T-helper 1 cell treated with Interleukin-12 subunit alpha and Interleukin-12 subunit beta and Interleukin-4 antibody, amounts not matched to agents 30 μg/mL and 1 μg/mL, for 36 hours (primary cell): ENCODE measurements around the gene ZNF787.

Source experiments
- H3K27ac Mint-ChIP-seq: one replicate; pipeline ENCODE4 v1.8.0; 2021; ENCODE audit warnings: mild to moderate bottlenecking, mixed read lengths
- H3K27me3 Mint-ChIP-seq: one replicate; pipeline ENCODE4 v1.8.0; 2021; ENCODE audit warnings: low read depth, mixed read lengths
- H3K36me3 Mint-ChIP-seq: one replicate; pipeline ENCODE4 v1.8.0; 2021; ENCODE audit warnings: low read depth, mixed read lengths
- H3K4me1 Mint-ChIP-seq: one replicate; pipeline ENCODE4 v1.8.0; 2021; ENCODE audit warnings: low read depth, mixed read lengths
- H3K4me3 Mint-ChIP-seq: one replicate; pipeline ENCODE4 v1.8.0; 2021; ENCODE audit warnings: mild to moderate bottlenecking, moderate library complexity, mixed read lengths
- H3K9me3 Mint-ChIP-seq: one replicate; pipeline ENCODE4 v1.8.0; 2021; ENCODE audit warnings: mixed read lengths

The ZNF787 gene

GRCh38 chr19:56138069-56138468 is 17.0 kb upstream of the ZNF787 start:
- no peaks in the 10 kb centered on the region for H3K27me3 Mint-ChIP-seq
- no peak overlapping the region for H3K27ac Mint-ChIP-seq
- H3K9me3 Mint-ChIP-seq: no peaks in the 10 kb centered on the region
- peak overlapping the region; percentile 54 for H3K4me3 Mint-ChIP-seq
- no peaks in the 10 kb centered on the region for H3K36me3 Mint-ChIP-seq
- H3K4me1 Mint-ChIP-seq: peaks cover 21% of the 10 kb centered on the region

GRCh38 chr19:56137405-56137804 is 16.3 kb upstream of the ZNF787 start:
- no peaks in the 10 kb centered on the region for H3K9me3 Mint-ChIP-seq
- no peaks in the 10 kb centered on the region for H3K27me3 Mint-ChIP-seq
- H3K4me1 Mint-ChIP-seq: peaks cover 16% of the 10 kb centered on the region
- no peak overlapping the region for H3K4me3 Mint-ChIP-seq
- H3K36me3 Mint-ChIP-seq: no peaks in the 10 kb centered on the region
- no peak overlapping the region for H3K27ac Mint-ChIP-seq

DNA sequence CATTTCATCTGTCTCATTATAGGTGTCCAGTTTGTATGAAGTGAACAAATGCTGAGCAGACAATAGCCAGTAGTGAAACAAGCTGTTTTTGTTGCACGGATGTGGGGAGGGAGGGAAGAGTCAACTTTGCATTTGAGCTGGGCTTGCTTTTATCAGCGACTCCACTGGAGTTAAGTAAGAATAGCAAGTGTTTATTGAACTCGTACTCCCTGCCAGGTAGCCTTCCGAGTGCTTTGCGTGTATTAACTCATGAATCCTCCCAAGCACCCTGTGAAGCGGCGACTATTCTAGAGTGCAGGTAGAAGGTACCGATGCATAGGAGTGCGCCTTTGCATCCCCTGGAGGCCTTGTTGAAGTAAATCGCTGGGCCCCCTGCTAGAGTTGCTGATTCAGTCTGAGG is 15.3 kb upstream of the ZNF787 start:
- H3K4me3 Mint-ChIP-seq: no peak overlapping the region
- H3K27me3 Mint-ChIP-seq: no peaks in the 10 kb centered on the region
- peaks cover 12% of the 10 kb centered on the region for H3K4me1 Mint-ChIP-seq
- H3K36me3 Mint-ChIP-seq: no peaks in the 10 kb centered on the region
- H3K9me3 Mint-ChIP-seq: no peaks in the 10 kb centered on the region
- no peak overlapping the region for H3K27ac Mint-ChIP-seq

DNA sequence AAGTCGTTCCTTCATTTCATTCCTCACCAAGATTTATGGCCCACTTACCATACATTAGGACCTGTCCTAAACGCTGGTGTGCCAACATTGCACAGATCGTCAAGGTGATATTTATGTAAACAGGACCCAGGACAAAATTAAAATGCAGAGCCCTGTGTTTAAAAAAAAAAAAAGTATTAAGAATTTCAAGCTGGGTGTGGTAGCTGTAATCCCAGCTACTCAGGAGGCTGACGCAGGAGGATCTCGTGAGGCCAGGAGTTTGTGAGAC is 13.5 kb upstream of the ZNF787 start:
- no peak overlapping the region for H3K4me3 Mint-ChIP-seq
- H3K27me3 Mint-ChIP-seq: no peaks in the 10 kb centered on the region
- H3K27ac Mint-ChIP-seq: no peak overlapping the region
- H3K4me1 Mint-ChIP-seq: peaks cover under 1% of the 10 kb centered on the region
- H3K36me3 Mint-ChIP-seq: no peaks in the 10 kb centered on the region
- no peaks in the 10 kb centered on the region for H3K9me3 Mint-ChIP-seq

DNA sequence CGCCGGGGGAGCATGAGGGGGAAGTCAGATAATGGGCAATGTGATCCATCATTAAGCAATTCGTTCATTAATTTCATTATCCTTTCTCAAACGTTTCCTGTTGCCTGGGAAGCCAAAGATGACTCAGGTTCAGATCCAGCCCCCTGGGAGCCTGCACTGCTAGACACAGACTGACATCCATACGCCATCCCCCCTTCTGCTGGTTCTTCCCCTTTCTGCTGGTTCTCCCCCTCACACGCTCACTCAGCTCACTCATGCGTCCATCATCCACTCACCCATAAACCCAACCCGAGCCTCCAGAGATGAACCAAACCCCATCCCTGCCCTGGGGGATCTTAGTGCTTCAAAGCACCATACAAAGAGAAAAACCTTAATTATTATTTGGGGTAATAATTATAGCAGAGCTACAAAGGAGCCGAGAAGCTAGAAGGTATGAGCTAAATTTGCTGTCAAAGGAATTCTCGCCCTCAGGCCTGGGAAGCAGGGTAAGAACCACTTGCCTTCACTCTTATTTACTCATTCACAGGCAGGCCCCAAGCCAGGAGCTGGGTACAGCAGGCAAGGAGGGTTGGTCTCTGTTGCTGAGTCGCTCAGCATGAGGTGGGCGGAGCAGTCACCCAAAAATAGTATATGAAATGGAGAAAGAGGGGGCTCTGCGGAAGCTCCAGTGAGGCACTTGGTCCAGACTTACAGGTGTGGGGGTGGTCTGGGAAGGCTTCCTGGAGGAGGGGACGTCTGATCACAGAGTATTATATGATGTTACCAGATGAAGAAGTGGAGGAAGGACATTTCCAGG is 13.0 kb upstream of the ZNF787 start:
- Mint-ChIP-seq H3K36me3 (no peaks in the 10 kb centered on the region), H3K27ac (no peak overlapping the region), H3K9me3 (no peaks in the 10 kb centered on the region), H3K4me1 (no peaks in the 10 kb centered on the region), H3K27me3 (no peaks in the 10 kb centered on the region), H3K4me3 (no peak overlapping the region)

DNA sequence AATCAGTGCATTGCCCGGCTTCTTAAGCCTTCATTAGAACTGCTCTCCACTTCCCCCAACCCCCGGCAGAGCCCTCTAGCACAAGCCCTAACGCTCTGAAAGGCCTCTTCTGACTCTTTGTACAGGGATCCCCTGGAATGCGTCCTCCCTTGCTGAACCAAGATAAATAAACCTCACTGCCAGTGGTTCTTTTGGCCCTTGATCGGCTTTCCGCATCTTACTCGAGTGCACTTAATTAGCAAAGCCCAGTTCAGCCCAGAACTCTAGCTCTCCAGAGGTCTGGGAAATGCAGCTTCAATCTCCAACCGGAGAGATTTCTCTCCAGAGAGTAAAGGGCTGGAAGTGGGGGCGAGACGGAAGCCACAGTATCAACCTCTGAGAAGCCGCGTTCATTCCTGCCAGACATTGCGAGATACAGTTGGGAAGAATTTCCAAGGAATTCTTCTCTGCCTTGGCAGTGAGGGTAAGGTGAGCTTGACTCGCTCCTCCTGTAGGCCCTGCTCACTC is 11.3 kb upstream of the ZNF787 start:
- Mint-ChIP-seq H3K36me3 (no peaks in the 10 kb centered on the region), H3K27ac (no peak overlapping the region)

DNA sequence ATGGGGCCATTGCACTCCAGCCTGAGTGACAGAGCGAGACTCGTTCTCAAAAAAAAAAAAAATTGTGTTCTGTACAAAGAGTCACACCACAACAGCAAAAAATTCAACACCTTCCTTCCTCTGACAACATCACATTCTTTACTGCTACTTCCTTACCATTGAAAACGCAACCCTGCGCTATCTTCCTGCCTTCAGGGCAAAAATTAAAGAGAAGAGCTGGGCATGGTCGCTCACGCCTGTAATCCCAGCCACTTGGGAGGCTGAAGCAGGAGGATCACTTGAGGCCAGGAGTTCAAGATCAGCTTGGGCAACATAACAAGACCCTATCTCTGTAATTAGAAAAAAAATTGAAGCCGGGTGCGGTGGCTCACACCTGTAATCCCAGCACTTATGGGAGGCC is 10.6 kb upstream of the ZNF787 start:
- no peak overlapping the region for H3K4me3 Mint-ChIP-seq
- no peaks in the 10 kb centered on the region for H3K4me1 Mint-ChIP-seq
- no peaks in the 10 kb centered on the region for H3K27me3 Mint-ChIP-seq
- H3K36me3 Mint-ChIP-seq: no peaks in the 10 kb centered on the region
- H3K27ac Mint-ChIP-seq: no peak overlapping the region
- H3K9me3 Mint-ChIP-seq: no peaks in the 10 kb centered on the region

More for the DNA sequence above, 11.3 kb upstream of the ZNF787 start:
- Mint-ChIP-seq H3K27me3 (no peaks in the 10 kb centered on the region), H3K4me1 (no peaks in the 10 kb centered on the region), H3K9me3 (no peaks in the 10 kb centered on the region), H3K4me3 (no peak overlapping the region)

- Mint-ChIP-seq H3K36me3 (no peaks in the 10 kb centered on the region), H3K4me1 (peaks cover 3% of the 10 kb centered on the region), H3K27ac (no peak overlapping the region)
Observed at GRCh38 chr19:56130006-56130405, 8.9 kb upstream of the ZNF787 start.

GRCh38 chr19:56126983-56127780 is 6.1 kb upstream of the ZNF787 start:
- H3K9me3 Mint-ChIP-seq: no peaks in the 10 kb centered on the region

More at GRCh38 chr19:56130006-56130405, 8.9 kb upstream of the ZNF787 start:
- Mint-ChIP-seq H3K27me3 (no peaks in the 10 kb centered on the region), H3K9me3 (no peaks in the 10 kb centered on the region), H3K4me3 (no peak overlapping the region)

DNA sequence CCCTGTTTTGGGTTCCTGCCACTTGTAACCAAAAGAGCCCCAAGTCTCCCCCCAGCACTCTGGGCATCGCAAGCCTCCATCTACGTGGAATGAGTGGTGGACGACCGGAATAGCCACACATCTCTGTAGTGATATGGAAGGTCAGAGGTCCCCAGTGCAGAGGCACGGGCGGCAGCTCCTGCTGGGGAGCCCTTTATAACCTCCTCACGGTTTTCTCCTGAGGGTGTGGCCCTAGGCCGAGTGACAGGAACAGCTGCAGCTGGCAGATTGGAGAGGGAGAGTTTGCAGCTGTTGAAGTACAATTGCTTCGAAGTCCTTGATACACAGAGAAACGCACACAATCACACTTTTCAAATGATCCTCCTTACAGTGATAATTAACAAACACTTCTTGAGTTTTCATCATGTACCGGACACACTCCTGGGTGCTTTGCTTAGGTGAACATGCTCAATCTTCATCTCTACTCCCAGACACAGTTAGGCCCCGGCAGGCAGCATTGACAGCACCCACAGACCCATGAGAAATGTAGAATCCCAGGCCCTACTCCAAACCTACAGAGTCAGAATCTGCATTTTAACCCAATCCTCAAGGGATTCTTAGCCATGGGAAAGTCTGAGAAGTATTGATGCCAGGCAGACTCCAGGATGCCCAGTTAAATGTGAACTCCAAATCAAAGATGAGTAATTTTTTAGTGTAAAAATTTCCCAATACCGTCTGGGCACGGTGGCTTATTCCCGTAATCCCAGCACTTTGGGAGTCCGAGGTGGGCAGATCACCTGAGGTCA is 4.9 kb upstream of the ZNF787 start:
- Mint-ChIP-seq H3K4me3 (no peak overlapping the region), H3K9me3 (no peaks in the 10 kb centered on the region), H3K27me3 (no peaks in the 10 kb centered on the region), H3K36me3 (no peaks in the 10 kb centered on the region), H3K4me1 (peaks cover 14% of the 10 kb centered on the region), H3K27ac (no peak overlapping the region)

More at GRCh38 chr19:56126983-56127780, 6.1 kb upstream of the ZNF787 start:
- H3K4me1 Mint-ChIP-seq: peaks cover 11% of the 10 kb centered on the region
- H3K36me3 Mint-ChIP-seq: no peaks in the 10 kb centered on the region
- H3K4me3 Mint-ChIP-seq: no peak overlapping the region
- no peak overlapping the region for H3K27ac Mint-ChIP-seq
- no peaks in the 10 kb centered on the region for H3K27me3 Mint-ChIP-seq

DNA sequence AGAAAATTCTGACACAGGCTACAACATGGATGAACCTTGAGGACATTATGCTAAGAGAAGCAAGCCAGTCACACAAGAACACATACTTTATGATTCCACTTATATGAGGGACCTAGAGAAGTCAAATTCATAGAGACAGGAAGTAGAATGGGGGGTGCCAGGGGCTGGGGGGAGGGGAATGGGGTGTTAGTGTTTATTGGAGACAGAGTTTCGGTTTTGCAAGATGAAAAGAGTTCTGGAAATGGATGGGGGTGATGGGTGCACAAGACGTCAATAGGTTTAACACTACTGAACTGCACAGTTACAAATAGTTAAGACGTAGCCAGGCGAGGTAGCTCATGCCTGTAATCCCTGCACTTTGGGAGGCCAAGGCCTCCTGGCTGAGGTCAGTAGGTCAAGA is 3.5 kb upstream of the ZNF787 start:
- peak overlapping the region; percentile 29 for H3K27ac Mint-ChIP-seq
- no peak overlapping the region for H3K4me3 Mint-ChIP-seq
- H3K27me3 Mint-ChIP-seq: no peaks in the 10 kb centered on the region
- H3K4me1 Mint-ChIP-seq: peaks cover 20% of the 10 kb centered on the region
- no peaks in the 10 kb centered on the region for H3K9me3 Mint-ChIP-seq
- H3K36me3 Mint-ChIP-seq: no peaks in the 10 kb centered on the region

DNA sequence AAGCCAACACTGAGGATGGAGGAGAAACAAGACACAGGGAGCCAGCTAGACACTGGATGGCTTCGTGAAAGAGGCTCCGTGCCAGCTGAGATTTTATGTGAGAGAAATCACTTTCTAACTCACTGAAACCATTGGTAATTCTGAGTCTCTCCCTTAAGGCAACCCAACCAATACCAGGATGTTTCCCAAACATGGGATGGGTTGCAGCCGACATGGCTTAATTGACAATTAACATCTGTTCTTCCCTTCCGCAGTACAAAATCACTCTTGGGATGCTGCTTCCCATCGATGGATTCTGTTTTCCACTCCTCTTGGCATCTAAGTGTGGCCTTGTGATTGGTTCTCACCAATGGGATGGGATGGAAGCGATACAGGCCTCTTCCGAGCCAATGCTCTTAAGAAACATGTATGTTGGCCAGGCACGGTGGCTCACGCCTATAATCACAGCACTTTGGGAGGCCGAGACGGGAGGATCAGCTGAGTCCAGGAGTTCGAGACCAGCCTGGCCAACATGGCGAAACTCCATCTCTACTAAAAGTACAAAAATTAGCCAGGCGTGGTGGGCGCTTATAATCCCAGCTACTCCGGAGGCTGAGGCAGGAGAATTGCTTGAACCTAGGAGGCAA is 2.3 kb upstream of the ZNF787 start:
- H3K36me3 Mint-ChIP-seq: no peaks in the 10 kb centered on the region
- H3K4me3 Mint-ChIP-seq: no peak overlapping the region

DNA sequence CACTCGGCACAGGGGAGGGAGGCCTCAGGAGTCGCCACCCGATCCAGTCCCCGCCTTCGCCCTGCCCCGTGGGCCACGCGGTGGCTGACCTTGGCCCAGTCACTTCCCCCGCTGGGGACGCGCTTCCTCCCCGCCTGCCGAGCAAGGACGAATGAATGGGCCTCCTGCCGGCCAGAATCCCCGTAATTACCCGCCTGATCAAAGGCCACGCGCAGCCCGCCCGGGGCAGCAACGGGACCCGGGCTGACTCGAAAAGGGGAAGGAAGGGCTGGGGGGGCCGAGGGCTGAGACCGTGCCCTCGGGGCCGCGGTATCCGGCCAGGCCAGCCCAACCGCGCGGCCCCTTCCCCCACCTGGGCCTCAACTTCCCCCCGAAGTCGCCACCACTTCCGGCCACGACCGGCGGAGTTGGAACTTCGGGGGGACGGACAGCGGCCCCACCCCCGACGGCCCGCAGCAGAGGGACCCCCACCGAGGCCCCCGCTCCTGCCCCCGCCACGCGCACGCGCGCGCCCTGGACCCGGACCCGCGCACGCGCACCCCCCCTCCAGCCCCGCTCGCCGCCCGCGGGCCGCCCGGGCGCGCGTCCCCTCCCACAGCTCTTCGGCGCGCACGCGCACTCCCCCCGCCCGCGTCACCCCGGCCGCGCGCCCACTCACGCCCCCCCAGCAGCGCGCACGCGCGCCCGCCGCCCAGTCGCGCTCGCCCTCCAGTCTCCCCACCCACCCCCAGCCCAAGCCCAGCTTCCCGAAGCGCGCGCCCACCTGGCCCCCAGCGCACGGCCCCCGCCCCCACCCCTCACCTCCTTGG is 520 bp downstream of the ZNF787 start:
- Mint-ChIP-seq H3K9me3 (no peaks in the 10 kb centered on the region), H3K36me3 (no peaks in the 10 kb centered on the region), H3K4me3 (peak overlapping the region; percentile 88), H3K27ac (peak overlapping the region; percentile 94), H3K27me3 (no peaks in the 10 kb centered on the region), H3K4me1 (peaks cover 30% of the 10 kb centered on the region)

More for the DNA sequence above, 2.3 kb upstream of the ZNF787 start:
- Mint-ChIP-seq H3K27ac (no peak overlapping the region), H3K9me3 (no peaks in the 10 kb centered on the region), H3K27me3 (no peaks in the 10 kb centered on the region), H3K4me1 (peaks cover 27% of the 10 kb centered on the region)
